Measurements from ENCODE around the gene HIVEP1. TPM values are rescaled to one million over a fixed set of nuclear protein-coding genes. Genes with fewer than 3 reads are reported as not detected.

HIVEP1 gene
- 18.2 TPM for total RNA-seq

DNA sequence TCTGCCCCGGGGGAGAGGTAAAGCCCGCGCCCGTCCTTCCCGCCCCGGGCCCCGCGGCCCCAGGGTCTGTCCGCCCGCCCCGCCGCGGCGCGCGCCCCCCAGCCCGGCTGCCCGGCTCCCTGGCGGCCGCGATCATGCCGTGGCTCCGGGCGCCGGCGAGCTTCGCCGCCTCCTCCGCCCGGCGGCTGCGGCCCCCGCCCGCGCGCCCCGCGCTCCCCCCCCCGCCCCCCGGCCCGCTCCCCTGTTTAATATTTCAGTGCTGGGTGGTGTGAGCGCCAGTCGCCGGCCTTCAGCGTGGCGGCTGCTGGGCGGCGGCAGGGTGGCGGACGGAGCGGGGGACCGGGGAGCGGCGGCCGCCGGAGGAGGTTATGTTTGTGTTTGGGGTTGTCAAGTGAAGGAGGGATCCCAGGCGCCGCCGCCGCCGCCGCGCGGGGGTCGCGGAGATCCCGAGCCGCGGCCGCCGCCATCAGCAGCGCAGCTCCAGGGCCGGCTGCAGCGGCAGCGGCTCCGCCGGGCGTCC lies at the start of gene HIVEP1:
TSS of gene HIVEP1 (plus strand) at position 275 of the 520 bp plus-strand sequence. CDS start 3,317 bp downstream, outside the sequence.

Other genes with a start within 250 kb of the HIVEP1 start
- 0.69 TPM for gene ADTRP, start 233.5 kb upstream of the HIVEP1 start, total RNA-seq

Measured in diencephalon (tissue), 1 donor.